Liver (tissue), 9 donors: ENCODE data around the gene BCAN. TPM values are rescaled to one million over a fixed set of nuclear protein-coding genes. Genes with fewer than 3 reads are reported as not detected.

ENCODE experiments used
- DNase-seq: peaks from one replicate; pipeline ENCODE4 v3.0.0-alpha.2; 2017; ENCODE audit warnings: low spot score
- H3K27ac ChIP-seq, 2 donors: one replicate each; pipeline ENCODE4 v1.7.0; 2013; ENCODE audit warnings: inconsistent platforms in 2 of 2, low read length in 2 of 2, control low read depth in 1 of 2, low read depth in 1 of 2, mild to moderate bottlenecking in 1 of 2
- H3K27me3 ChIP-seq, 4 donors: one replicate each; pipeline versions ENCODE4 v1.6.1 to v1.7.0; 2013; ENCODE audit warnings: low read length in 3 of 4, inconsistent platforms in 1 of 4, mild to moderate bottlenecking in 1 of 4, moderate library complexity in 1 of 4; ENCODE audit not compliant: control insufficient read depth in 4 of 4, insufficient read depth in 4 of 4
- H3K36me3 ChIP-seq, 4 donors: one replicate each; pipeline versions ENCODE4 v1.6.1 to v1.7.0; 2013; ENCODE audit warnings: low read length in 3 of 4, mild to moderate bottlenecking in 3 of 4, low read depth in 1 of 4, moderate library complexity in 1 of 4; ENCODE audit not compliant: control insufficient read depth in 4 of 4, insufficient read depth in 3 of 4
- H3K4me1 ChIP-seq, 4 donors: one replicate each; pipeline versions ENCODE4 v1.6.1 to v1.7.0; 2013; ENCODE audit warnings: low read length in 3 of 4, mild to moderate bottlenecking in 3 of 4, moderate library complexity in 1 of 4; ENCODE audit not compliant: control insufficient read depth in 4 of 4, insufficient read depth in 4 of 4
- H3K4me3 ChIP-seq, 3 donors: one replicate each; pipeline versions ENCODE4 v1.6.1 to v1.7.0; 2013; ENCODE audit warnings: low read length in 3 of 3, control low read depth in 1 of 3, low read depth in 1 of 3, mild to moderate bottlenecking in 1 of 3
- H3K9ac ChIP-seq, 2 donors: one replicate each; pipeline ENCODE4 v1.7.0; 2013; ENCODE audit warnings: low read length in 2 of 2, mild to moderate bottlenecking in 2 of 2, moderate library complexity in 2 of 2, control low read depth in 1 of 2, low read depth in 1 of 2
- H3K9me3 ChIP-seq, 4 donors: one replicate each; pipeline versions ENCODE4 v1.6.1 to v1.7.0; 2013; ENCODE audit warnings: low read length in 3 of 4; ENCODE audit not compliant: control insufficient read depth in 4 of 4
- ATF3 ChIP-seq: IDR thresholded peaks from 2 replicates; pipeline ENCODE4 v1.6.1; 2016; ENCODE audit warnings: antibody characterized with exemption
- EGR1 ChIP-seq, 2 donors: IDR thresholded peaks; 2 replicates each; pipeline ENCODE4 v1.6.1; 2016 to 2018; ENCODE audit warnings: antibody characterized with exemption in 2 of 2, low read depth in 2 of 2
- FOXA1 ChIP-seq: IDR thresholded peaks from 2 replicates; pipeline ENCODE4 v1.6.1; 2016; ENCODE audit warnings: antibody characterized with exemption
- FOXA2 ChIP-seq: IDR thresholded peaks from 2 replicates; pipeline ENCODE4 v1.6.1; 2016; ENCODE audit warnings: antibody characterized with exemption
- GABPA ChIP-seq, 2 donors: IDR thresholded peaks in 1 of 2; conservative IDR thresholded peaks in 1 of 2; 2 replicates each; pipeline ENCODE4 v1.6.1; 2016; ENCODE audit warnings: antibody characterized with exemption in 2 of 2, mild to moderate bottlenecking in 1 of 2, moderate library complexity in 1 of 2
- HNF4A ChIP-seq, 2 donors: conservative IDR thresholded peaks; 2 replicates each; pipeline ENCODE4 v1.6.1; 2016; ENCODE audit warnings: antibody characterized with exemption in 2 of 2, mild to moderate bottlenecking in 2 of 2
- HNF4G ChIP-seq: IDR thresholded peaks from 2 replicates; pipeline ENCODE4 v1.6.1; 2016; ENCODE audit warnings: antibody characterized with exemption
- JUND ChIP-seq, 2 donors: IDR thresholded peaks; 2 replicates each; pipeline ENCODE4 v1.6.1; 2016; ENCODE audit warnings: antibody characterized with exemption in 2 of 2
- NR2F2 ChIP-seq: IDR thresholded peaks from 2 replicates; pipeline ENCODE4 v1.6.1; 2016; ENCODE audit warnings: antibody characterized with exemption
- RAD21 ChIP-seq, 2 donors: IDR thresholded peaks; 2 replicates each; pipeline ENCODE4 v1.6.1; 2016; ENCODE audit warnings: antibody characterized with exemption in 2 of 2, mild to moderate bottlenecking in 2 of 2
- RXRA ChIP-seq, 2 donors: IDR thresholded peaks; 2 replicates each; pipeline ENCODE4 v1.6.1; 2017 to 2018; ENCODE audit warnings: antibody characterized with exemption in 2 of 2, mild to moderate bottlenecking in 1 of 2
- SP1 ChIP-seq: IDR thresholded peaks from 2 replicates; pipeline ENCODE4 v1.6.1; 2018; ENCODE audit warnings: antibody characterized with exemption, mild to moderate bottlenecking
- TAF1 ChIP-seq: conservative IDR thresholded peaks from 2 replicates; pipeline ENCODE4 v1.6.1; 2016; ENCODE audit warnings: antibody characterized with exemption, mild to moderate bottlenecking
- YY1 ChIP-seq: IDR thresholded peaks from 2 replicates; pipeline ENCODE4 v1.6.1; 2016; ENCODE audit warnings: antibody characterized with exemption, mild to moderate bottlenecking
- ZBTB33 ChIP-seq: IDR thresholded peaks from 2 replicates; pipeline ENCODE4 v1.6.1; 2016; ENCODE audit warnings: antibody characterized with exemption
- WGBS: extraction: QIAGEN DNeasy Blood & Tissue Kit; methylation state at CpG from one replicate; pipeline ENCODE4 v1.1.7; 2013; 5-methylcytosine and 5-hydroxymethylcytosine counted together
- polyA plus RNA-seq, 2 donors: library from polyadenylated mRNA; stranded (reverse) in 1 of 2; unstranded in 1 of 2; fragments of 200-250 nt in 1 of 2; fragments of >200 nt in 1 of 2; fragmentation: Nextera tagmentation in 1 of 2; extraction: Ambion mirVana in 1 of 2; gene quantifications; one replicate each; pipeline versions ENCODE4 v1.2.1 to v1.2.3, GENCODE V29; 2013 to 2015
- total RNA-seq, 2 donors: library from RNA; depleted of rRNA; stranded (reverse); fragments of >200 nt; gene quantifications; one replicate each; pipeline ENCODE4 v1.2.3, GENCODE V29; 2014
- TF ChIP-seq, protein P1 (sequence below): IDR thresholded peaks from 2 replicates; pipeline ENCODE4 v1.6.1; 2016; ENCODE audit warnings: antibody characterized with exemption
- TF ChIP-seq, protein P2 (sequence below): fragments of 150-350 bp; IDR thresholded peaks from 2 replicates; pipeline ENCODE4 v1.5.1; 2017; ENCODE audit warnings: improper control_type of control experiment, low read depth, low read length; ENCODE audit not compliant: missing input control
- donor health status: healthy.
- donor health status: healthy.
- donor health status: healthy.
- donor health status: healthy.
- donor health status: healthy.

The BCAN gene
- total and polyA plus RNA-seq, 4 donors = 0.02 TPM; not detected in 3

- Histone ChIP-seq H3K27ac (peak overlapping the region; percentile 22 to 49), H3K9me3 (no peaks in the 10 kb centered on the region), H3K4me3 (no peak overlapping the region), H3K9ac (no peak overlapping the region), H3K36me3 (no peaks in the 10 kb centered on the region), H3K4me1 (peaks cover 0 to 31% (median 19%) of the 10 kb centered on the region in 4 donors), H3K27me3 (peaks cover 0 to 6% (median 4%) of the 10 kb centered on the region in 4 donors)
- no peak for TF ChIP-seq FOXA2
- TF ChIP-seq HNF4G = no peak
- TF ChIP-seq JUND (IDR thresholded peaks at IDR 0.05) = no peak
- TF ChIP-seq, protein P1, sequence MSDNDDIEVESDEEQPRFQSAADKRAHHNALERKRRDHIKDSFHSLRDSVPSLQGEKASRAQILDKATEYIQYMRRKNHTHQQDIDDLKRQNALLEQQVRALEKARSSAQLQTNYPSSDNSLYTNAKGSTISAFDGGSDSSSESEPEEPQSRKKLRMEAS = no peak
- 72% methylated on average over 2 of the region's 2 CpGs for WGBS
- no peak for DNase-seq
Measured at GRCh38 chr1:156660752-156661112, 18.8 kb downstream of the BCAN start.

DNA sequence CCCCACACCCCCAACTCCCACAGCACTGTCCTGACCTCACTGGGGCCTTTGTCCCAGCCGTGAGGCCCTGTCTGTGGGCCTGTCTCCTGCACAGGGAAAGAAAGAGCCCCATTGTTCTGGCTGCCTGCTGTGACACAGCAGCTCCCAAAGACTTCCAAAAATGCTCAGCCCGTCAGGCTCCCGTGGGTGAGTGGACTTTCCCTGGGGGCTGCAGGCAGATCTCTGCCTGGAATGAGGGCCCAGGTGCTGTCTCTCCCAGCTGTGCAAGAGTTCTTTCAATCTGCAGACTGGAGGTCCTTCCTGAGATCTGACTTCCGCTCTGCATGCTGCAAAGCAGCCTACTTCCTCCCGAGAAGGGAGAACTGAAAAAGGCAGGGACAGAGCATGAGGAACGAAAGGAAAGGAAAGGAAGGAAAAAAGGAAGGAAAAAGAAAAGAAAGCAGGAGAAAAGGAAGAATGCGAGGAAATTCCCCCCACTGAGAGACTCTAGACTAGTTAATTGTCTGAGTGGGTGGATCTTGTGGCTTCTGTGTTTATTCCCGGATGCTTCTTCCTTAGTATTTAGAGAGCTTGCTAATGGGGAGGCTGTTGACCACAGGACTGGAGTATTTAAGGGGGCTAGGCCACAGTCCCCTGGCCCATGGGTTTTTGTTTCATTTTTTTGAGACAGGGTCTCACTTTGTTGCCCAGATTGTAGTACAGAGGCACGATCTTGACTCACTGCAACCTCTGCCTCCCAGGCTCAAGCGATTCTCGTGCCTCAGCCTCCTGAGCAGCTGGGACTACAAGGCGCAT lies 20.3 kb downstream of the BCAN start:
- Histone ChIP-seq H3K9me3 (no peaks in the 10 kb centered on the region), H3K27ac (peak overlapping the region; percentile 28 to 55), H3K9ac (no peak overlapping the region), H3K4me3 (no peak overlapping the region), H3K27me3 (peaks cover 0 to 2% (median under 1%) of the 10 kb centered on the region in 4 donors), H3K4me1 (peaks cover 0 to 23% (median 15%) of the 10 kb centered on the region in 4 donors), H3K36me3 (no peaks in the 10 kb centered on the region)
- 72% methylated on average over 12 of the region's 12 CpGs for WGBS
- DNase-seq = no peak
- TF ChIP-seq TAF1 (no peak), HNF4A (conservative IDR thresholded peaks at IDR 0.05) (no peak), EGR1 (IDR thresholded peaks at IDR 0.05; ENCODE audit: low read depth in 2 of 2) (no peak), RXRA (IDR thresholded peaks at IDR 0.05) (no peak), RAD21 (IDR thresholded peaks at IDR 0.05) (no peak), NR2F2 (no peak), FOXA2 (no peak), JUND (IDR thresholded peaks at IDR 0.05) (no peak), YY1 (no peak), SP1 (no peak), FOXA1 (no peak), ZBTB33 (no peak), HNF4G (no peak)
- TF ChIP-seq, protein P1 = no peak
- TF ChIP-seq, protein P2, sequence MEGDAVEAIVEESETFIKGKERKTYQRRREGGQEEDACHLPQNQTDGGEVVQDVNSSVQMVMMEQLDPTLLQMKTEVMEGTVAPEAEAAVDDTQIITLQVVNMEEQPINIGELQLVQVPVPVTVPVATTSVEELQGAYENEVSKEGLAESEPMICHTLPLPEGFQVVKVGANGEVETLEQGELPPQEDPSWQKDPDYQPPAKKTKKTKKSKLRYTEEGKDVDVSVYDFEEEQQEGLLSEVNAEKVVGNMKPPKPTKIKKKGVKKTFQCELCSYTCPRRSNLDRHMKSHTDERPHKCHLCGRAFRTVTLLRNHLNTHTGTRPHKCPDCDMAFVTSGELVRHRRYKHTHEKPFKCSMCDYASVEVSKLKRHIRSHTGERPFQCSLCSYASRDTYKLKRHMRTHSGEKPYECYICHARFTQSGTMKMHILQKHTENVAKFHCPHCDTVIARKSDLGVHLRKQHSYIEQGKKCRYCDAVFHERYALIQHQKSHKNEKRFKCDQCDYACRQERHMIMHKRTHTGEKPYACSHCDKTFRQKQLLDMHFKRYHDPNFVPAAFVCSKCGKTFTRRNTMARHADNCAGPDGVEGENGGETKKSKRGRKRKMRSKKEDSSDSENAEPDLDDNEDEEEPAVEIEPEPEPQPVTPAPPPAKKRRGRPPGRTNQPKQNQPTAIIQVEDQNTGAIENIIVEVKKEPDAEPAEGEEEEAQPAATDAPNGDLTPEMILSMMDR = no peak

- Histone ChIP-seq H3K4me1 (peaks cover 0 to 20% (median 13%) of the 10 kb centered on the region in 4 donors), H3K9me3 (no peaks in the 10 kb centered on the region), H3K9ac (no peak overlapping the region), H3K4me3 (no peak overlapping the region), H3K27ac (peak overlapping the region in 1 of 2 donors; percentile 28), H3K27me3 (peaks cover 0 to 2% (median 0%) of the 10 kb centered on the region in 4 donors), H3K36me3 (no peaks in the 10 kb centered on the region)
- no peak for DNase-seq
- WGBS = 88% methylated on average over 5 of the region's 5 CpGs
- TF ChIP-seq RAD21 (IDR thresholded peaks at IDR 0.05) = no peak
- no peak for TF ChIP-seq YY1
- TF ChIP-seq FOXA1 = no peak
- TF ChIP-seq FOXA2 = no peak
- TF ChIP-seq, protein P1 = no peak
- TF ChIP-seq NR2F2 = no peak
- no peak for TF ChIP-seq ZBTB33
- no peak for TF ChIP-seq TAF1
- no peak for TF ChIP-seq GABPA (IDR thresholded peaks at IDR 0.05 in 1 of 2, conservative IDR thresholded peaks at IDR 0.05 in 1 of 2)
- no peak for TF ChIP-seq ATF3
- no peak for TF ChIP-seq HNF4G
- TF ChIP-seq RXRA (IDR thresholded peaks at IDR 0.05) = no peak
Measured at GRCh38 chr1:156662800-156663055, 20.8 kb downstream of the BCAN start.
